Kidney (tissue), 14 donors: ENCODE results near the gene DYNC2H1. TPM values are rescaled to one million over a fixed set of nuclear protein-coding genes. Genes with fewer than 3 reads are reported as not detected.

ENCODE experiments used
- DNase-seq, 5 donors: peaks; one replicate each; pipeline ENCODE4 v3.0.0-alpha.2; 2013 to 2020
- FAIRE-seq: peaks from 2 replicates; lab custom pipeline; 2012; peaks lifted over from hg19 to GRCh38; lab: Jason Lieb, UNC
- H3K27ac ChIP-seq, 2 donors: one replicate each; pipeline ENCODE4 v1.7.0; 2013; ENCODE audit warnings: low read depth in 2 of 2, low read length in 2 of 2, inconsistent platforms in 1 of 2
- H3K27me3 ChIP-seq: one replicate; pipeline ENCODE4 v1.7.1; 2013; ENCODE audit warnings: low read length, inconsistent platforms; ENCODE audit not compliant: control insufficient read depth, insufficient read depth
- H3K36me3 ChIP-seq, 3 donors: one replicate each; pipeline versions ENCODE4 v1.7.0 to v1.7.1; 2013; ENCODE audit warnings: low read length in 3 of 3, control low read depth in 1 of 3, inconsistent platforms in 1 of 3; ENCODE audit not compliant: insufficient read depth in 3 of 3, control insufficient read depth in 2 of 3
- H3K4me1 ChIP-seq, 3 donors: one replicate each; pipeline versions ENCODE4 v1.7.0 to v1.7.1; 2013; ENCODE audit warnings: low read length in 3 of 3, inconsistent platforms in 1 of 3, low read depth in 1 of 3; ENCODE audit not compliant: control insufficient read depth in 2 of 3, insufficient read depth in 2 of 3
- H3K4me3 ChIP-seq, 3 donors: one replicate each; pipeline versions ENCODE4 v1.7.0 to v1.8.1; 2013; ENCODE audit warnings: low read length in 3 of 3, control low read depth in 1 of 3, inconsistent platforms in 1 of 3
- H3K9ac ChIP-seq, 3 donors: one replicate each; pipeline versions ENCODE4 v1.7.0 to v1.7.1; 2013; ENCODE audit warnings: low read length in 3 of 3, control low read depth in 1 of 3, inconsistent platforms in 1 of 3
- H3K9me3 ChIP-seq, 3 donors: one replicate each; pipeline versions ENCODE4 v1.7.0 to v1.7.1; 2013; ENCODE audit warnings: low read length in 3 of 3, control low read depth in 1 of 3, inconsistent platforms in 1 of 3; ENCODE audit not compliant: control insufficient read depth in 2 of 3, insufficient read depth in 1 of 3
- CTCF ChIP-seq: IDR thresholded peaks from 3 replicates; pipeline ENCODE4 v1.5.1; 2012; ENCODE audit warnings: mild to moderate bottlenecking, moderate library complexity, borderline replicate concordance; ENCODE audit not compliant: insufficient read depth; ENCODE audit errors: extremely low read depth
- intact Hi-C: fragments of 100-400 bp; cut with DNase I; formaldehyde crosslinking; loops from one replicate; pipeline ENCODE4 v1.11.1; 2022
- polyA plus RNA-seq: library from polyadenylated mRNA; stranded (reverse); fragments of 350-450 nt; fragmentation: Illumina TruSeq; extraction: RNeasy Lipid Tissue Mini Kit (QIAGEN cat#74804); gene quantifications from one replicate; pipeline ENCODE4 v1.2.3, GENCODE V29; 2014; ENCODE audit warnings: low read depth, low replicate concordance; ENCODE audit not compliant: insufficient read depth
- total RNA-seq: library from RNA; stranded (reverse); fragmentation: NEBNext Ultra II Directional; extraction: Animal tissue kit (Norgen Biotek cat#: 25700); gene quantifications from one replicate; pipeline ENCODE4 v1.2.1, GENCODE V29; 2021
- donor health status: control.
- donor health status: control.
- donor health status: control.
- donor health status: control.
- donor health status: control.
- donor health status: DM: yes; HTN: yes; CAD: no.
- donor health status: Normal renal cell carcinoma (clear cell type).

The DYNC2H1 gene
- total and polyA plus RNA-seq, 2 donors from 2014 or later = 13.5 to 30.9 TPM

DNA sequence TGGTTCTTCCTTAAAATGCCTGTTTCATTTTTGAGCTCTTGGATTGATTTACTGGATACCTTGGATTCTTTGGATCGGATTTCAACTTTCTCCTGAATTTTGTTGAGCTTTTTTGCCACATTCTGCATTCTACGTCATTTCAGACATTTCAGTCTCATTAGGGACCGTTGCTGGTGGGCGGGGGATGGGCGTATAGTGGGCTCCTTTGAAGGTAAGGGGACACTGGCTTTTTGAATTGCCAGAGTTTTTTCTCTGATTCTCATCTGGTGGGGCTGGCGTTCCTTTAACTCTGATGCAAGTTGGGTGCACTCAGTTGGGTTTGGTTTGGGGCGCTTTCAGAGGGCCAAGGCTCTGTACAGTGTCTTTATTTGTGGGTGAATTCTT lies 216.5 kb downstream of the DYNC2H1 start:
- H3K9ac ChIP-seq = no peak overlapping the region
- peaks cover 0 to 5% (median 0%) of the 10 kb centered on the region in 3 donors for H3K4me1 ChIP-seq
- intact Hi-C loops = no loop called here
- FAIRE-seq (no peak), DNase-seq (peak in 3 of 5 donors; percentile 4 to 35 (median 8))
- TF ChIP-seq CTCF = no peak
- H3K27ac ChIP-seq = no peak overlapping the region
- H3K4me3 ChIP-seq = peak overlapping the region in 2 of 3 donors; percentile 5 to 30
- no peaks in the 10 kb centered on the region for H3K9me3 ChIP-seq
- H3K36me3 ChIP-seq = peaks cover 0 to 4% (median 3%) of the 10 kb centered on the region in 3 donors
- no peaks in the 10 kb centered on the region for H3K27me3 ChIP-seq

DNA sequence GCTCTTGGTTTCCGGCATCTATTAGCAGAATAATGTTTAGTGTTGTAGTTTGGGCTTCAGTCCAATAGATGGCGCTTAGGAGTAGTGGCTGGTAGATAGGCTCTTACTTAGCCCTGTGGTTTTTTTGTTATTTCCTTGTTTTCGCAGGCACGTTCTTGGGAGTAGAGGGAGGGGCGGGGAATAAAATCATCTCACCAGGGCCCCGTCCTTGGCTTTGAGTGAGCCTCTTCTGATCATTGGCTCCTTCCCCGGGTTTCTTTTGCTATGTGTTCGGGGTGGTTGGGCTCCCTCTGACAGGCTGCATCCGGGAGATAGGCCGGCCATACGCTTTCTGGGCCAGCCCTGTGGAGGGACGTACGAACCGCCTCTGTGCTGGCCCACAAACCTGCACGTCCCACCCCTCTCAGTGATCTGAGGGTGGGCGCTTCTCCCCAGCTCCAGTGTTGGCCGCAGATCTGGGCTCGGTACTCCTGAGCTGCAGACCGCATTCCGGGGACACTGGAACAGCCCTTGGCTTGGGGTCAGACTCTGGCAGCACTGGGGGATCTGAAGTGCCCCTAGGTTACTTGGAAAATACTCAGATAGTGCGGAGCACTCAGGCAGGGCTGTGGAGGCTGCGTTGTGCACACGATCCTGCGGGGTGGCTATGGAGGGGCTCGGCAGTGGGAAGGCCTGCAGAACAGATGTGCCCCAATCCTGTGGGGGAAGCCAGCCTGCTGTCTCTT lies 217.0 kb downstream of the DYNC2H1 start:
- TF ChIP-seq CTCF = peak; percentile 54
- intact Hi-C loops = no loop called here
- Histone ChIP-seq H3K4me3 (peak overlapping the region in 1 of 3 donors; percentile 5), H3K4me1 (peaks cover 0 to 5% (median 0%) of the 10 kb centered on the region in 3 donors), H3K36me3 (peaks cover 0 to 4% (median 3%) of the 10 kb centered on the region in 3 donors), H3K9me3 (no peaks in the 10 kb centered on the region), H3K27me3 (no peaks in the 10 kb centered on the region), H3K9ac (no peak overlapping the region), H3K27ac (no peak overlapping the region)
- DNase-seq (peak; percentile 24 to 73 (median 70)), FAIRE-seq (no peak)

- Histone ChIP-seq H3K27me3 (no peaks in the 10 kb centered on the region), H3K4me3 (no peak overlapping the region), H3K4me1 (peaks cover 0 to 2% (median 0%) of the 10 kb centered on the region in 3 donors), H3K36me3 (peaks cover 0 to 4% (median 3%) of the 10 kb centered on the region in 3 donors), H3K9me3 (no peaks in the 10 kb centered on the region), H3K27ac (no peak overlapping the region), H3K9ac (no peak overlapping the region)
- TF ChIP-seq CTCF = no peak
- no peak for FAIRE-seq
- intact Hi-C loops = no loop called here
- DNase-seq = no peak
Measured at GRCh38 chr11:103327721-103328120, 218.5 kb downstream of the DYNC2H1 start.
